OCI-LY1 (cell line): ENCODE results near the gene RRN3.
"Not testable (repeated sequence)": the region's sequence is repeated elsewhere in the genome, so short reads cannot be mapped to it uniquely, and the experiment has no call there.

Experiments
- CTCF ChIP-seq: fragments of 200-600 bp; sonication (generic), shearing (Covaris generic); IDR thresholded peaks from 2 replicates; pipeline ENCODE4 v1.5.1; 2017; ENCODE audit warnings: mild to moderate bottlenecking, antibody characterized with exemption, low read length, moderate library complexity, mixed read lengths
- EZH2 ChIP-seq: fragments of 200-600 bp; sonication (generic), shearing (Covaris generic); IDR thresholded peaks from 2 replicates; pipeline ENCODE4 v1.8.0; 2017; ENCODE audit warnings: borderline replicate concordance, mixed run types, mild to moderate bottlenecking, antibody characterized with exemption, low read length, moderate library complexity, mixed read lengths

GRCh38 chr16:15028345-15028715, 65.7 kb downstream of the RRN3 start:
- not testable (repeated sequence) for TF ChIP-seq CTCF, EZH2
